ENCODE data around the gene MFRP. TPM values are rescaled to one million over a fixed set of nuclear protein-coding genes. Genes with fewer than 3 reads are reported as not detected.

MFRP gene
- total RNA-seq, 2 experiments from 2014 or later: not detected

DNA sequence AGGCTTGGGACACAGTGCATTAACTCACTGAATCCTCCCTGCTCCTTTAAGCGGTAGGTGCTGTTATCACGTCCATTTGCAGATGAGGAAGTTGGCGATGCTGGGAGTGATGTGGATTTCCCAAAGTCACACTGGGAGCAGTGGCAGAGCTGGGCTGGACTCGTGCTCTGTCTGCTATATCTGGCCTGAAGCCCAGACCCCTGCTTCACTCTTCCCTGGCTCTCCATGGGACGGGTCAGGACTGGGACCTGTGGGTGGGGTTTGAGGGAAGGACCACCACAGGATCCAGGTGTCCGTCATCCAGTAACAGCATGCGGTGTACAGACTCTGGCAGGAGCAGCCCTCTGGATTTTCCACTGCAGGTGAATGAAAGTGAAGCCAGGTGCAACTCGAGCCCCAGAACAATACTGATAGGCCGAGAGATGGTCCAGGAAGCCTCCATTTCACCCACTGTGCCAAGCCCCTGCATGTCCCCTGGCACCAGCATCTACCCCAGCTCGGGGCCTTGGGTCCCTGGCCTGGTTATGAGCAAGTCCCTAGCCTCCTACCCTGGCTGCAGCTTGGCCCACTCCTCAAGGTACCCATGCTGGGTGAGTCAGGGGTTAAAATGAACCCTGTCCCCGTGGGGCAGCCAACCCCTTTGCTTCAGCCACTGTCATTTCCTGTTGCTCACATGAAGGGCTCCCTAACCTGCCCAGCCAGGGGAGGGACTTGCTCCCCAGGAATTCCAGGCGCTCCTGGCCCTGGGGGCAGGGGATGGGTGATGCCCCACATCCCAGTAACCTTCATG lies 30.8 kb upstream of the MFRP start:
- no peaks in the 10 kb centered on the region for H3K27me3 ChIP-seq (ENCODE audit: control insufficient read depth in 1 of 2, insufficient read depth in 2 of 2, low read length in 2 of 2)
- H3K4me3 ChIP-seq (ENCODE audit: low read length): no peak overlapping the region
- H3K27ac Mint-ChIP-seq: no peak overlapping the region
- H3K27ac ChIP-seq (ENCODE audit: low read depth in 1 of 2, low read length in 2 of 2): no peak overlapping the region
- H3K36me3 ChIP-seq (ENCODE audit: insufficient read depth, low read length): no peaks in the 10 kb centered on the region
- H3K27me3 Mint-ChIP-seq: no peaks in the 10 kb centered on the region
- ChIA-PET POLR2A (no interaction called here), CTCF (interaction anchor here (0.8 to 7.6 kb wide), 2 partner anchors 21 to 39 kb away, joined by 4 to 66 read pairs; no protein-coding TSS in a partner anchor)
- no peaks in the 10 kb centered on the region for H3K36me3 Mint-ChIP-seq (ENCODE audit: low read depth)
- TF ChIP-seq, protein P1, sequence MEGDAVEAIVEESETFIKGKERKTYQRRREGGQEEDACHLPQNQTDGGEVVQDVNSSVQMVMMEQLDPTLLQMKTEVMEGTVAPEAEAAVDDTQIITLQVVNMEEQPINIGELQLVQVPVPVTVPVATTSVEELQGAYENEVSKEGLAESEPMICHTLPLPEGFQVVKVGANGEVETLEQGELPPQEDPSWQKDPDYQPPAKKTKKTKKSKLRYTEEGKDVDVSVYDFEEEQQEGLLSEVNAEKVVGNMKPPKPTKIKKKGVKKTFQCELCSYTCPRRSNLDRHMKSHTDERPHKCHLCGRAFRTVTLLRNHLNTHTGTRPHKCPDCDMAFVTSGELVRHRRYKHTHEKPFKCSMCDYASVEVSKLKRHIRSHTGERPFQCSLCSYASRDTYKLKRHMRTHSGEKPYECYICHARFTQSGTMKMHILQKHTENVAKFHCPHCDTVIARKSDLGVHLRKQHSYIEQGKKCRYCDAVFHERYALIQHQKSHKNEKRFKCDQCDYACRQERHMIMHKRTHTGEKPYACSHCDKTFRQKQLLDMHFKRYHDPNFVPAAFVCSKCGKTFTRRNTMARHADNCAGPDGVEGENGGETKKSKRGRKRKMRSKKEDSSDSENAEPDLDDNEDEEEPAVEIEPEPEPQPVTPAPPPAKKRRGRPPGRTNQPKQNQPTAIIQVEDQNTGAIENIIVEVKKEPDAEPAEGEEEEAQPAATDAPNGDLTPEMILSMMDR (IDR thresholded peaks at IDR 0.05): no peak
- no peaks in the 10 kb centered on the region for H3K4me1 Mint-ChIP-seq (ENCODE audit: low read depth)
- H3K9me3 Mint-ChIP-seq: no peaks in the 10 kb centered on the region
- intact Hi-C loops (cut with DNase I, micrococcal nuclease): no loop called here
- H3K4me3 Mint-ChIP-seq: no peak overlapping the region
- no peaks in the 10 kb centered on the region for H3K9me3 ChIP-seq (ENCODE audit: control insufficient read depth in 1 of 2, insufficient read depth in 1 of 2, low read length in 2 of 2)
- ATAC-seq (ENCODE audit: poor library complexity) (no peak), DNase-seq (no peak)
- peaks cover 32% of the 10 kb centered on the region for H3K4me1 ChIP-seq (ENCODE audit: insufficient read depth, low read length)

DNA sequence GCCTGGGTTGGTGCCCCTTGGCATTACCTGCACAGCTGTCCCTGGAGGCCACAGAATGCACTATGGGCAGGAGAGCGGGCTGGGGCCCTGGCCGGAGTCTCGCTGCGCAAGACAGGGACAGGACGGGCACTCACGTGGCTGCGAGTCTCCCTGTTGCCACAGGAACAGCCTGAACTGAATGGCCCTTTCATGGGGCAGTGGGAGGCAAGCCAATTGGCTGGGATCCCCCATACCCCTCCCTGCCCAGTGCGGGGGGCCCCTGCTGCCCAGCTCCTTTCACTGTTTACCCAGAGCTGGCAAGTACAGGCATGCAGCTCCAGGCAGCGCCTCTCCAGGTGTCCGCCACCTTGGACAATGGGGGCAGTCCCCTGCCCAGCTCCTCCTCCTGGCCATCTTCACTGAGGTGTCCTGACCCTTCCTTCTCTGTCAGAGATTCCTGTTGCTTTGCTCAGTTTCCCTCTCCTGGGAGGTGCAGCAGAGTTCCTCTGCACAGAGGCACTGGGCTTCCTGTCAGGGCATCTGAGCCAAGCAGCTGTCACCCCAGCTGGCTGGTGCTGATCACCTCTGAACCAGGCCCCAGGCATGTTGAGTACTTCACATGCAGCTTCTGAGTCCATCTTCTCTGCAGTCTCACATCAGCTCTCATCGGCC lies 29.8 kb upstream of the MFRP start:
- H3K4me1 ChIP-seq (ENCODE audit: insufficient read depth, low read length): peaks cover 23% of the 10 kb centered on the region
- TF ChIP-seq, protein P1 (IDR thresholded peaks at IDR 0.05): no peak
- no peak overlapping the region for H3K27ac ChIP-seq (ENCODE audit: low read depth in 1 of 2, low read length in 2 of 2)
- H3K27me3 ChIP-seq (ENCODE audit: control insufficient read depth in 1 of 2, insufficient read depth in 2 of 2, low read length in 2 of 2): peaks cover 0 to 2% of the 10 kb centered on the region in 2 experiments
- ChIA-PET CTCF (interaction anchor here (7.6 kb wide), 1 partner anchor 20 kb away, joined by 66 read pairs; no protein-coding TSS in a partner anchor), POLR2A (no interaction called here)
- Mint-ChIP-seq H3K4me3 (no peak overlapping the region), H3K27me3 (peaks cover 9% of the 10 kb centered on the region), H3K36me3 (ENCODE audit: low read depth) (no peaks in the 10 kb centered on the region), H3K9me3 (no peaks in the 10 kb centered on the region), H3K27ac (no peak overlapping the region), H3K4me1 (ENCODE audit: low read depth) (no peaks in the 10 kb centered on the region)
- intact Hi-C loops (cut with DNase I, micrococcal nuclease): no loop called here
- DNase-seq: no peak
- no peaks in the 10 kb centered on the region for H3K36me3 ChIP-seq (ENCODE audit: insufficient read depth, low read length)
- H3K4me3 ChIP-seq (ENCODE audit: low read length): no peak overlapping the region
- no peaks in the 10 kb centered on the region for H3K9me3 ChIP-seq (ENCODE audit: control insufficient read depth in 1 of 2, insufficient read depth in 1 of 2, low read length in 2 of 2)
- ATAC-seq (ENCODE audit: poor library complexity): no peak

DNA sequence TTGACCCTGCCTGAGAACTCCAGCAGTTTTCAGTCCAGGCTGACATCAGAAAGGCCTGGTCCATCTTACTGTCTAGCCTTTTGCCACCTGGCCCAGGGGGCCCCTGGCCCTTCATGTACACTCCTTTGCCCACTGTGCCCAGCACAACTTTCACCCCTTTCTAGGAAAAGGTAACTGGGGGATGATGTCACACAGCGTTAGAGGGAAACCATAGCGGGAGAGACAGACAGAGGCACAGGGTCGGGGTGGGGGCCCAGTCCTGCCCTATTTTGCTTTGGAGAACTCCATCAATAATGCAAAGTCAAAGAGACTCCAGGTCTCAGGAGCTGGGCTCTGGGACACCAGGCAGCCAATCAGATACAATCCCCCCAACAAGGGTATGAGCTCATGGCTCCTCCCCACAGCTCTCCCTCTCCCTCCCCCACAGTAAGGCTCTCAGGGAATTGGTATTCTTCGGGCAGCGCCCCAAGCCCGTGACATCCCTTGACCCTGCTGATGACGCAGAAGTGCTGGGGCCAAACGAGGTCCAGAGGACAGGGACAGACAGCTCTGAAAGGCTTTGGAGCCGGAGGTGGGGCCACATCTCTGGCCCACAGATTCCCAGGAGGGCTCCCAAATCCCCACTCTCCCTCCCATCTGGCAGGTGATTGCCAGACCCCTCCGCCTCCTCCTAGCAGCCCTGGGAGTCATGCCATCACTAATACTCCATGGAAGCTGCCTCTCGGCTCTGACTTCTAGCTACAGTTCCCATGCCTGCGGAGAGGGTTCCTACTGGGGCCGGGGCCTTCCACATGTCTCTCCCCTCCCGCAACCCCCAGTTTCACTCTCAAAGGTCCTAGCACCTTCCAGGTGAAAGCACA lies 29.1 kb upstream of the MFRP start:
- peaks cover 13% of the 10 kb centered on the region for H3K27me3 Mint-ChIP-seq
- no peak overlapping the region for H3K4me3 ChIP-seq (ENCODE audit: low read length)
- TF ChIP-seq, protein P1 (IDR thresholded peaks at IDR 0.05): no peak
- no peaks in the 10 kb centered on the region for H3K36me3 ChIP-seq (ENCODE audit: insufficient read depth, low read length)
- ChIA-PET CTCF (interaction anchor here (1.3 to 7.6 kb wide), 2 partner anchors 14 to 19 kb away, joined by 3 to 66 read pairs; no protein-coding TSS in a partner anchor), POLR2A (no interaction called here)
- H3K4me3 Mint-ChIP-seq: no peak overlapping the region
- H3K4me1 ChIP-seq (ENCODE audit: insufficient read depth, low read length): peaks cover 17% of the 10 kb centered on the region
- no peak overlapping the region for H3K27ac ChIP-seq (ENCODE audit: low read depth in 1 of 2, low read length in 2 of 2)
- H3K36me3 Mint-ChIP-seq (ENCODE audit: low read depth): no peaks in the 10 kb centered on the region
- DNase-seq (no peak), ATAC-seq (ENCODE audit: poor library complexity) (no peak)
- no peak overlapping the region for H3K27ac Mint-ChIP-seq
- no peaks in the 10 kb centered on the region for H3K9me3 Mint-ChIP-seq
- H3K4me1 Mint-ChIP-seq (ENCODE audit: low read depth): no peaks in the 10 kb centered on the region
- intact Hi-C loops (cut with DNase I, micrococcal nuclease): no loop called here
- H3K9me3 ChIP-seq (ENCODE audit: control insufficient read depth in 1 of 2, insufficient read depth in 1 of 2, low read length in 2 of 2): no peaks in the 10 kb centered on the region
- peaks cover 0 to 2% of the 10 kb centered on the region in 2 experiments for H3K27me3 ChIP-seq (ENCODE audit: control insufficient read depth in 1 of 2, insufficient read depth in 2 of 2, low read length in 2 of 2)
